GM12878 (cell line): Measurements from ENCODE around the gene UBAC2. TPM values are rescaled to one million over a fixed set of nuclear protein-coding genes. Genes with fewer than 3 reads are reported as not detected.

Experiments
- ATAC-seq: fragments of 200-7000 bp; cut with Tn5 transposase; 3 replicates; pipeline ENCODE4 v1.9.1; 2020; ENCODE audit warnings: mild to moderate bottlenecking, moderate library complexity
- BruUV-seq: library from RNA; stranded (reverse); fragments of 400-500 nt; replicated peaks from 2 replicates; lab custom pipeline; 2021; lab: Mats Ljungman, UMichigan
- CTCF ChIA-PET: fragments of 300-600 bp; sonication (Branson Sonifier 250); formaldehyde crosslinking; extraction: SDS; loops from one replicate; lab custom pipeline; 2021; ENCODE audit warnings: inconsistent platforms; lab: Yijun Ruan, JAX
- POLR2A ChIA-PET: fragments of 350-600 bp; formaldehyde crosslinking; extraction: SDS; loops from one replicate; lab custom pipeline; 2021; ENCODE audit warnings: inconsistent platforms; lab: Charles Lee
- RAD21 ChIA-PET: fragments of 300-600 bp; sonication (Branson Sonifier 250); formaldehyde crosslinking; loops from one replicate; lab custom pipeline; 2023; ENCODE audit warnings: antibody characterized with exemption; ENCODE audit not compliant: unreplicated experiment; lab: Charles Lee
- SMC1A ChIA-PET: fragments of 300-600 bp; sonication (Branson Sonifier 250); formaldehyde crosslinking; loops from one replicate; lab custom pipeline; 2023; ENCODE audit not compliant: unreplicated experiment, uncharacterized antibody; lab: Charles Lee
- DNase-seq: peaks from one replicate; pipeline ENCODE4 v3.0.0-alpha.2; 2011; ENCODE audit warnings: low read depth, low spot score
- FAIRE-seq: peaks from 3 replicates; lab custom pipeline; 2011; peaks lifted over from hg19 to GRCh38; lab: Jason Lieb, UNC
- H2AFZ ChIP-seq: 2 replicates; pipeline ENCODE4 v1.6.0; 2011; ENCODE audit warnings: low read depth, low read length, control low read depth; ENCODE audit not compliant: control insufficient read depth
- H3K27ac ChIP-seq: 2 replicates; pipeline ENCODE4 v1.5.1; 2011; ENCODE audit warnings: control low read depth; ENCODE audit not compliant: control insufficient read depth, insufficient read depth
- H3K27me3 ChIP-seq, 2 experiments: replicated peaks in 1 of 2; 2 replicates each; pipeline versions ENCODE4 v1.6.0 to v1.6.1; 2011; ENCODE audit warnings: low read length in 1 of 2; ENCODE audit not compliant: control insufficient read depth in 2 of 2, insufficient read depth in 2 of 2
- H3K36me3 ChIP-seq, 2 experiments: 2 replicates each; pipeline ENCODE4 v1.5.1; 2011; ENCODE audit warnings: low read length in 1 of 2; ENCODE audit not compliant: control insufficient read depth in 2 of 2, insufficient read depth in 2 of 2
- H3K4me1 ChIP-seq: 2 replicates; pipeline ENCODE4 v1.6.1; 2011; ENCODE audit warnings: mild to moderate bottlenecking, low read length, moderate library complexity, mixed read lengths; ENCODE audit not compliant: control insufficient read depth, insufficient read depth
- H3K4me2 ChIP-seq: 2 replicates; pipeline ENCODE4 v1.6.0; 2011; ENCODE audit warnings: control low read depth; ENCODE audit not compliant: control insufficient read depth, insufficient read depth
- H3K4me3 ChIP-seq: fragments of 200-600 bp; sonication (generic); 2 replicates; pipeline ENCODE4 v1.5.1; 2016
- H3K79me2 ChIP-seq: 2 replicates; pipeline ENCODE4 v1.6.0; 2011; ENCODE audit warnings: low read length; ENCODE audit not compliant: control insufficient read depth, insufficient read depth
- H3K9ac ChIP-seq: 2 replicates; pipeline ENCODE4 v1.8.0; 2011; ENCODE audit warnings: low read length, control low read depth, mixed read lengths; ENCODE audit not compliant: control insufficient read depth, insufficient read depth
- H3K9me3 ChIP-seq: replicated peaks from 3 replicates; pipeline ENCODE4 v1.5.1; 2011; ENCODE audit warnings: mild to moderate bottlenecking, low read length; ENCODE audit not compliant: control insufficient read depth, insufficient read depth
- H4K20me1 ChIP-seq: 2 replicates; pipeline ENCODE4 v1.6.0; 2011; ENCODE audit not compliant: control insufficient read depth, insufficient read depth
- ASH2L ChIP-seq: fragments of 300-600, 200-600 bp; sonication (generic); IDR thresholded peaks from 2 replicates; pipeline ENCODE4 v1.6.1; 2017; ENCODE audit warnings: low read depth, mild to moderate bottlenecking, borderline replicate concordance
- ATF2 ChIP-seq: IDR thresholded peaks from 2 replicates; pipeline ENCODE4 v1.6.1; 2012; ENCODE audit warnings: low read length, inconsistent platforms
- BHLHE40 ChIP-seq, 2 experiments: fragments of 450-650 bp in 1 of 2; IDR thresholded peaks; 2 replicates each; pipeline ENCODE4 v1.6.1; 2011 to 2017; ENCODE audit warnings: low read depth in 2 of 2, borderline replicate concordance in 1 of 2, improper control_type of control experiment in 1 of 2, low read length in 1 of 2, mild to moderate bottlenecking in 1 of 2
- CBX5 ChIP-seq: sonication (generic); IDR thresholded peaks from 2 replicates; pipeline ENCODE4 v1.6.1; 2016; ENCODE audit warnings: low read depth, moderate library complexity, mild to moderate bottlenecking, inconsistent platforms
- GATAD2B ChIP-seq: fragments of 450-650 bp; conservative IDR thresholded peaks from 2 replicates; pipeline ENCODE4 v1.6.1; 2017; ENCODE audit warnings: low read depth, mild to moderate bottlenecking, moderate library complexity
- KLF5 ChIP-seq: fragments of 450-650 bp; IDR thresholded peaks from 2 replicates; pipeline ENCODE4 v1.6.1; 2014; ENCODE audit warnings: mild to moderate bottlenecking; ENCODE audit not compliant: partially characterized antibody
- TCF7 ChIP-seq: IDR thresholded peaks from 2 replicates; pipeline ENCODE4 v1.6.1; 2014; ENCODE audit warnings: antibody characterized with exemption, borderline replicate concordance
- USF2 ChIP-seq: IDR thresholded peaks from 2 replicates; pipeline ENCODE4 v1.6.1; 2011; ENCODE audit warnings: low read depth, low read length, improper control_type of control experiment, borderline replicate concordance
- ZNF207 ChIP-seq: fragments of 450-650 bp; IDR thresholded peaks from 2 replicates; pipeline ENCODE4 v1.6.1; 2014; ENCODE audit warnings: antibody characterized with exemption, mild to moderate bottlenecking, borderline replicate concordance
- ZNF592 ChIP-seq: fragments of 450-650 bp; IDR thresholded peaks from 2 replicates; pipeline ENCODE4 v1.6.1; 2017; ENCODE audit warnings: mild to moderate bottlenecking, moderate library complexity
- WGBS: methylation state at CpG from one replicate; pipeline ENCODE4 v1.1.6; 2016; ENCODE audit warnings: low lambda C conversion rate; ENCODE audit not compliant: insufficient replicate concordance, insufficient coverage; ENCODE audit errors: missing lambda C conversion rate; 5-methylcytosine and 5-hydroxymethylcytosine counted together
- in situ Hi-C: fragments of 300-500 bp; cut with MboI; formaldehyde crosslinking; loops from 9 replicates; pipeline ENCODE4 v1.14.3; 2018; ENCODE audit warnings: mixed read lengths
- intact Hi-C: fragments of 100-400 bp; cut with micrococcal nuclease; formaldehyde crosslinking; loops from one replicate; pipeline ENCODE4 v1.14.2; 2022; ENCODE audit not compliant: unreplicated experiment
- polyA plus RNA-seq, 11 experiments: library from polyadenylated mRNA; depleted of rRNA in 4 of 11; unstranded in 6 of 11; stranded (reverse) in 5 of 11; fragments of >200 nt; fragmentation: Nextera tagmentation in 4 of 11; fragmentation: Illumina TruSeq in 1 of 11; extraction: Ambion mirVana in 4 of 11; extraction: Trizol in 1 of 11; gene quantifications; 1 replicate in 1 of 11; 2 replicates in 10 of 11; pipeline versions ENCODE4 v1.2.1 to v1.2.3, GENCODE V29; 2011 to 2016; ENCODE audit warnings: inconsistent platforms in 2 of 11, missing spikeins in 2 of 11, low read depth in 1 of 11
- total RNA-seq, 4 experiments: library from RNA; depleted of rRNA in 3 of 4; stranded (reverse); fragments of >200 nt in 3 of 4; fragmentation: Illumina TruSeq in 1 of 4; extraction: Trizol in 1 of 4; gene quantifications; 2 replicates each; pipeline versions ENCODE4 v1.2.1 to v1.2.3, GENCODE V29; 2013 to 2021

The UBAC2 gene
- total and polyA plus RNA-seq, 10 of the 15 experiments (the other 5 are each of a cell fraction or from before 2014, with no cell fraction given): 3.0 to 54.6 (median 17.4) TPM

GRCh38 chr13:99335087-99335486 lies 134.4 kb downstream of the UBAC2 start:
- Histone ChIP-seq H3K27me3 (no peaks in the 10 kb centered on the region), H3K79me2 (peaks cover 3% of the 10 kb centered on the region), H3K4me3 (no peak overlapping the region), H2AFZ (no peak overlapping the region), H3K4me2 (no peak overlapping the region), H3K27ac (no peak overlapping the region), H3K36me3 (no peaks in the 10 kb centered on the region; a peak in 1 of 4 replicates), H3K9ac (no peak overlapping the region), H4K20me1 (no peaks in the 10 kb centered on the region), H3K9me3 (no peaks in the 10 kb centered on the region), H3K4me1 (peaks cover 22% of the 10 kb centered on the region)
- no TSS peak for BruUV-seq
- ChIA-PET RAD21 (interaction anchor here (0.6 to 8.6 kb wide), 19 partner anchors 11 to 170 kb away, joined by 3 to 126 read pairs (median 7); partner anchors contain the start of gene GPR183), POLR2A (interaction anchor here (0.9 to 3.0 kb wide), 15 partner anchors 8 to 69 kb away, joined by 3 to 24 read pairs (median 4); partner anchors contain the start of gene GPR183), SMC1A (interaction anchor here (0.6 to 8.6 kb wide), 26 partner anchors 9 to 170 kb away, joined by 3 to 118 read pairs (median 8); partner anchors contain the start of gene GPR183), CTCF (interaction anchor here (1.1 to 3.4 kb wide), 18 partner anchors 9 to 158 kb away, joined by 3 to 28 read pairs (median 7); partner anchors contain the start of gene GPR183)
- WGBS: 100% methylated on average over 2 of the region's 2 CpGs
- FAIRE-seq (peak; percentile 70), ATAC-seq (no peak), DNase-seq (no peak)
- TF ChIP-seq ZNF207 (no peak), KLF5 (no peak), ZNF592 (no peak), GATAD2B (no peak), CBX5 (no peak), USF2 (no peak), TCF7 (no peak), ATF2 (no peak), ASH2L (no peak), BHLHE40 (IDR thresholded peaks at IDR 0.05; ENCODE audit: borderline replicate concordance in 1 of 2, low read depth in 2 of 2, low read length in 1 of 2) (no peak)
- intact Hi-C loops (no loop called here), in situ Hi-C loops (no loop called here)
